Endodermal cell (in vitro differentiated cells): Measurements from ENCODE around the gene PDIA2. TPM values are rescaled to one million over a fixed set of nuclear protein-coding genes. Genes with fewer than 3 reads are reported as not detected.

Experiments used
- DNase-seq: peaks from one replicate; pipeline ENCODE4 v3.0.0-alpha.2; 2017
- H3K27ac ChIP-seq: 2 replicates; pipeline ENCODE4 v1.5.1; 2013; ENCODE audit warnings: mild to moderate bottlenecking, low read depth, low read length, moderate library complexity
- H3K27me3 ChIP-seq: 2 replicates; pipeline ENCODE4 v1.6.1; 2013; ENCODE audit warnings: mild to moderate bottlenecking, low read length, moderate library complexity; ENCODE audit not compliant: insufficient read depth, control insufficient read depth, poor library complexity, severe bottlenecking
- H3K36me3 ChIP-seq: 2 replicates; pipeline ENCODE4 v1.7.0; 2013; ENCODE audit warnings: mild to moderate bottlenecking, low read length, moderate library complexity; ENCODE audit not compliant: control insufficient read depth, insufficient read depth
- H3K4me1 ChIP-seq: one replicate; pipeline ENCODE4 v1.7.0; 2013; ENCODE audit warnings: low read length; ENCODE audit not compliant: control insufficient read depth, insufficient read depth
- H3K4me3 ChIP-seq: 2 replicates; pipeline ENCODE4 v1.5.1; 2013; ENCODE audit warnings: mild to moderate bottlenecking, low read length, moderate library complexity
- H3K9ac ChIP-seq: 2 replicates; pipeline ENCODE4 v1.6.1; 2013; ENCODE audit warnings: mild to moderate bottlenecking, low read length, moderate library complexity; ENCODE audit not compliant: poor library complexity, severe bottlenecking; ENCODE audit errors: extremely low read depth
- H3K9me3 ChIP-seq: 2 replicates; pipeline ENCODE4 v1.6.1; 2013; ENCODE audit warnings: mild to moderate bottlenecking, low read length, moderate library complexity; ENCODE audit not compliant: control insufficient read depth
- H3K27ac Mint-ChIP-seq: 2 replicates; pipeline ENCODE4 v1.8.0; 2020; ENCODE audit warnings: mixed read lengths
- H3K27me3 Mint-ChIP-seq: 2 replicates; pipeline ENCODE4 v1.8.0; 2021; ENCODE audit warnings: mild to moderate bottlenecking, mixed read lengths; ENCODE audit not compliant: insufficient read depth
- H3K36me3 Mint-ChIP-seq: 2 replicates; pipeline ENCODE4 v1.8.0; 2020; ENCODE audit warnings: low read depth, mixed read lengths
- H3K4me1 Mint-ChIP-seq: 2 replicates; pipeline ENCODE4 v1.8.0; 2020; ENCODE audit warnings: mixed read lengths
- H3K4me3 Mint-ChIP-seq: 2 replicates; pipeline ENCODE4 v1.8.0; 2020; ENCODE audit warnings: mild to moderate bottlenecking, moderate library complexity, mixed read lengths
- H3K9me3 Mint-ChIP-seq: 2 replicates; pipeline ENCODE4 v1.8.0; 2020; ENCODE audit warnings: mild to moderate bottlenecking, mixed read lengths
- CTCF ChIP-seq: fragments of 200-600 bp; sonication (generic); conservative IDR thresholded peaks from 2 replicates; pipeline ENCODE4 v1.5.0; 2021; ENCODE audit warnings: antibody characterized with exemption, mild to moderate bottlenecking
- WGBS, 2 experiments: methylation state at CpG; one replicate each; pipeline versions ENCODE4 v1.1.5 to v1.1.7; 2013; ENCODE audit warnings: missing lambda C conversion rate in 2 of 2, mixed read lengths in 1 of 2; ENCODE audit not compliant: insufficient coverage in 1 of 2, insufficient read length in 1 of 2; 5-methylcytosine and 5-hydroxymethylcytosine counted together
- total RNA-seq, 2 donors: library from RNA; stranded (reverse); fragmentation: NEBNext Ultra II Directional in 1 of 2; extraction: Animal tissue kit (Norgen Biotek cat#: 25700) in 1 of 2; gene quantifications; 2 replicates in 1 of 2; 3 replicates in 1 of 2; pipeline ENCODE4 v1.2.1, GENCODE V29; 2021

The PDIA2 gene
- total RNA-seq, 2 donors from 2014 or later, result 2.9 to 9.9 TPM

GRCh38 chr16:287981-288920, 5.3 kb downstream of the PDIA2 start:
- 94 to 96% methylated on average over 18 to 33 of the region's 33 CpGs for WGBS, 2 experiments
- no peak for TF ChIP-seq CTCF
- Histone ChIP-seq H3K4me1 (no peaks in the 10 kb centered on the region), H3K4me3 (no peak overlapping the region), H3K9me3 (no peaks in the 10 kb centered on the region), H3K27me3 (no peaks in the 10 kb centered on the region), H3K9ac (no peak overlapping the region), H3K27ac (no peak overlapping the region), H3K36me3 (peaks cover 25% of the 10 kb centered on the region)
- H3K9me3 Mint-ChIP-seq, result peaks cover 8% of the 10 kb centered on the region
- H3K27ac Mint-ChIP-seq, result no peak overlapping the region
- H3K27me3 Mint-ChIP-seq, result no peaks in the 10 kb centered on the region
- no peaks in the 10 kb centered on the region for H3K4me1 Mint-ChIP-seq
- no peak overlapping the region for H3K4me3 Mint-ChIP-seq
- peaks cover 39% of the 10 kb centered on the region for H3K36me3 Mint-ChIP-seq
- no peak for DNase-seq

- no peaks in the 10 kb centered on the region for H3K27me3 Mint-ChIP-seq
- WGBS, 2 experiments, result 95 to 96% methylated on average over 13 to 22 of the region's 22 CpGs
- peaks cover 6% of the 10 kb centered on the region for H3K9me3 Mint-ChIP-seq
- no peak overlapping the region for H3K27ac ChIP-seq
- peaks cover 25% of the 10 kb centered on the region for H3K36me3 ChIP-seq
- H3K27ac Mint-ChIP-seq, result no peak overlapping the region
- H3K4me3 Mint-ChIP-seq, result no peak overlapping the region
- H3K9me3 ChIP-seq, result no peaks in the 10 kb centered on the region
- no peaks in the 10 kb centered on the region for H3K27me3 ChIP-seq
- H3K4me1 ChIP-seq, result no peaks in the 10 kb centered on the region
- H3K36me3 Mint-ChIP-seq, result peaks cover 39% of the 10 kb centered on the region
- H3K4me1 Mint-ChIP-seq, result no peaks in the 10 kb centered on the region
- no peak for DNase-seq
- TF ChIP-seq CTCF, result no peak
- no peak overlapping the region for H3K4me3 ChIP-seq
- H3K9ac ChIP-seq, result no peak overlapping the region
Measured at GRCh38 chr16:289395-289997, 6.5 kb downstream of the PDIA2 start.

- no peak for DNase-seq
- Histone ChIP-seq H3K4me3 (no peak overlapping the region), H3K9ac (no peak overlapping the region), H3K4me1 (no peaks in the 10 kb centered on the region), H3K27ac (no peak overlapping the region), H3K27me3 (no peaks in the 10 kb centered on the region), H3K36me3 (peaks cover 25% of the 10 kb centered on the region), H3K9me3 (no peaks in the 10 kb centered on the region)
- no peak for TF ChIP-seq CTCF
- 96 to 97% methylated on average over 20 to 25 of the region's 25 CpGs for WGBS, 2 experiments
- peaks cover 6% of the 10 kb centered on the region for H3K9me3 Mint-ChIP-seq
- no peak overlapping the region for H3K27ac Mint-ChIP-seq
- no peaks in the 10 kb centered on the region for H3K27me3 Mint-ChIP-seq
- no peaks in the 10 kb centered on the region for H3K4me1 Mint-ChIP-seq
- H3K4me3 Mint-ChIP-seq, result no peak overlapping the region
- H3K36me3 Mint-ChIP-seq, result peaks cover 38% of the 10 kb centered on the region
Measured at GRCh38 chr16:290015-290680, 7.2 kb downstream of the PDIA2 start.
